GM12892 (cell line): ENCODE results near the gene CRTC3.

Experiments
- DNase-seq: peaks from one replicate; pipeline ENCODE4 v3.0.0; 2011; ENCODE audit not compliant: insufficient read length
- FAIRE-seq: peaks from 2 replicates; lab custom pipeline; 2011; peaks lifted over from hg19 to GRCh38; lab: Jason Lieb, UNC
- POLR2A ChIP-seq: IDR thresholded peaks from 2 replicates; pipeline ENCODE4 v1.6.1; 2011; ENCODE audit warnings: low read depth, low read length, control low read depth
- POLR2AphosphoS5 ChIP-seq: IDR thresholded peaks from 2 replicates; pipeline ENCODE4 v1.6.1; 2011; ENCODE audit warnings: low read depth, low read length, control low read depth
- TAF1 ChIP-seq: IDR thresholded peaks from 2 replicates; pipeline ENCODE4 v1.6.1; 2011; ENCODE audit warnings: low read depth, mild to moderate bottlenecking, control low read depth, low read length, borderline replicate concordance

The CRTC3 gene

GRCh38 chr15:90641581-90642463, 112.1 kb downstream of the CRTC3 start:
- TF ChIP-seq POLR2A = no peak
- TF ChIP-seq TAF1 = no peak
- no peak for TF ChIP-seq POLR2AphosphoS5
- FAIRE-seq (no peak), DNase-seq (no peak)

- no peak for DNase-seq
- no peak for TF ChIP-seq TAF1
- FAIRE-seq = no peak
These were observed 113.0 kb downstream of the CRTC3 start for GRCh38 chr15:90642464-90643300.

GRCh38 chr15:90643301-90643632, 113.5 kb downstream of the CRTC3 start:
- no peak for DNase-seq
- TF ChIP-seq POLR2AphosphoS5 (no peak), TAF1 (no peak), POLR2A (no peak)
- no peak for FAIRE-seq

GRCh38 chr15:90644526-90644925, 114.8 kb downstream of the CRTC3 start:
- no peak for DNase-seq
- TF ChIP-seq TAF1 = no peak
- no peak for TF ChIP-seq POLR2AphosphoS5
- no peak for TF ChIP-seq POLR2A
- FAIRE-seq = no peak

GRCh38 chr15:90644952-90645725, 115.4 kb downstream of the CRTC3 start:
- FAIRE-seq = no peak
- TF ChIP-seq POLR2AphosphoS5 = no peak

GRCh38 chr15:90645873-90646575, 116.3 kb downstream of the CRTC3 start:
- no peak for FAIRE-seq
- no peak for DNase-seq
- TF ChIP-seq TAF1 (no peak), POLR2A (no peak), POLR2AphosphoS5 (no peak)

More at GRCh38 chr15:90644952-90645725, 115.4 kb downstream of the CRTC3 start:
- DNase-seq = no peak

- no peak for FAIRE-seq
- DNase-seq = no peak
- no peak for TF ChIP-seq POLR2AphosphoS5
- TF ChIP-seq POLR2A = no peak
- TF ChIP-seq TAF1 = no peak
These were observed 117.1 kb downstream of the CRTC3 start for GRCh38 chr15:90646662-90647305.

GRCh38 chr15:90647326-90647725, 117.6 kb downstream of the CRTC3 start:
- no peak for TF ChIP-seq TAF1
- no peak for TF ChIP-seq POLR2A
- TF ChIP-seq POLR2AphosphoS5 = no peak
- FAIRE-seq (no peak), DNase-seq (no peak)

- peak; percentile 53 for DNase-seq
- no peak for FAIRE-seq
These were observed 118.7 kb downstream of the CRTC3 start for GRCh38 chr15:90648137-90649070.

More at GRCh38 chr15:90648137-90649070, 118.7 kb downstream of the CRTC3 start:
- TF ChIP-seq POLR2A (no peak), TAF1 (no peak), POLR2AphosphoS5 (no peak)
